H9 (cell line): ENCODE data around the gene SFXN1. TPM values are rescaled to one million over a fixed set of nuclear protein-coding genes. Genes with fewer than 3 reads are reported as not detected.

Experiments used
- DNase-seq: peaks from one replicate; pipeline ENCODE4 v3.0.0-alpha.2; 2017
- H2AFZ ChIP-seq: one replicate; pipeline ENCODE4 v1.6.1; 2013; ENCODE audit warnings: mild to moderate bottlenecking, low read length, control low read depth, moderate library complexity
- H2AK5ac ChIP-seq: 2 replicates; pipeline ENCODE4 v1.6.1; 2013; ENCODE audit warnings: low read length, control low read depth, mixed read lengths; ENCODE audit not compliant: insufficient read length
- H2BK120ac ChIP-seq: one replicate; pipeline ENCODE4 v1.6.1; 2013; ENCODE audit warnings: low read depth, mild to moderate bottlenecking, low read length, control low read depth, inconsistent platforms; ENCODE audit not compliant: poor library complexity, severe bottlenecking
- H2BK12ac ChIP-seq: 2 replicates; pipeline ENCODE4 v1.6.1; 2013; ENCODE audit warnings: low read length, control low read depth, mixed read lengths, low read depth; ENCODE audit not compliant: insufficient read length
- H2BK15ac ChIP-seq: 2 replicates; pipeline ENCODE4 v1.6.1; 2013; ENCODE audit warnings: low read depth, low read length, control low read depth
- H2BK20ac ChIP-seq: one replicate; pipeline ENCODE4 v1.6.1; 2013; ENCODE audit warnings: low read depth, mild to moderate bottlenecking, low read length, control low read depth, inconsistent platforms; ENCODE audit not compliant: poor library complexity, severe bottlenecking
- H2BK5ac ChIP-seq: 2 replicates; pipeline ENCODE4 v1.6.1; 2013; ENCODE audit warnings: low read length, control low read depth, mixed read lengths; ENCODE audit not compliant: insufficient read length
- H3K14ac ChIP-seq: 2 replicates; pipeline ENCODE4 v1.6.1; 2013; ENCODE audit warnings: low read length, control low read depth; ENCODE audit not compliant: insufficient read depth
- H3K18ac ChIP-seq: 2 replicates; pipeline ENCODE4 v1.6.1; 2013; ENCODE audit warnings: low read depth, mild to moderate bottlenecking, mixed read lengths, low read length, control low read depth; ENCODE audit not compliant: insufficient read length
- H3K23ac ChIP-seq: 2 replicates; pipeline ENCODE4 v1.6.1; 2013; ENCODE audit warnings: low read length, control low read depth, mixed read lengths, low read depth; ENCODE audit not compliant: insufficient read length
- H3K23me2 ChIP-seq: 2 replicates; pipeline ENCODE4 v1.6.1; 2013; ENCODE audit warnings: low read depth, mild to moderate bottlenecking, mixed read lengths, low read length, control low read depth; ENCODE audit not compliant: insufficient read length, poor library complexity, severe bottlenecking
- H3K27ac ChIP-seq: 2 replicates; pipeline ENCODE4 v1.5.1; 2013; ENCODE audit warnings: low read length, control low read depth, mixed read lengths, low read depth; ENCODE audit not compliant: insufficient read length
- H3K27me3 ChIP-seq: 2 replicates; pipeline ENCODE4 v1.6.1; 2013; ENCODE audit warnings: low read length, control low read depth, inconsistent platforms; ENCODE audit not compliant: insufficient read depth
- H3K4ac ChIP-seq: 2 replicates; pipeline ENCODE4 v1.6.1; 2013; ENCODE audit warnings: low read depth, mild to moderate bottlenecking, control low read depth, inconsistent platforms, low read length, moderate library complexity
- H3K4me1 ChIP-seq: 2 replicates; pipeline ENCODE4 v1.6.1; 2013; ENCODE audit warnings: low read length, control low read depth, inconsistent platforms; ENCODE audit not compliant: insufficient read depth
- H3K4me2 ChIP-seq: 2 replicates; pipeline ENCODE4 v1.6.1; 2013; ENCODE audit warnings: low read length, control low read depth, mixed read lengths; ENCODE audit not compliant: insufficient read length, insufficient read depth
- H3K56ac ChIP-seq: 2 replicates; pipeline ENCODE4 v1.6.1; 2013; ENCODE audit warnings: low read depth, mild to moderate bottlenecking, mixed read lengths, low read length, control low read depth; ENCODE audit not compliant: insufficient read length
- H3K79me1 ChIP-seq: 2 replicates; pipeline ENCODE4 v1.6.1; 2013; ENCODE audit warnings: low read depth, mild to moderate bottlenecking, moderate library complexity, low read length, control low read depth, inconsistent platforms; ENCODE audit not compliant: insufficient read depth, poor library complexity, severe bottlenecking
- H3K79me2 ChIP-seq: 2 replicates; pipeline ENCODE4 v1.6.1; 2013; ENCODE audit warnings: low read length, control low read depth, inconsistent platforms; ENCODE audit not compliant: insufficient read depth
- H3K9ac ChIP-seq: 2 replicates; pipeline ENCODE4 v1.6.1; 2013; ENCODE audit warnings: low read length, control low read depth, mixed read lengths; ENCODE audit not compliant: insufficient read length; ENCODE audit errors: extremely low read depth
- H3K9me3 ChIP-seq: one replicate; pipeline ENCODE4 v1.6.1; 2013; ENCODE audit warnings: low read depth, low read length, inconsistent platforms; ENCODE audit not compliant: control insufficient read depth
- H3T11ph ChIP-seq: one replicate; pipeline ENCODE4 v1.6.1; 2013; ENCODE audit warnings: mild to moderate bottlenecking, low read length, control low read depth, inconsistent platforms
- H4K20me1 ChIP-seq: one replicate; pipeline ENCODE4 v1.6.1; 2013; ENCODE audit not compliant: control insufficient read depth, insufficient read length, insufficient read depth
- H4K5ac ChIP-seq: 2 replicates; pipeline ENCODE4 v1.6.1; 2013; ENCODE audit warnings: low read depth, mild to moderate bottlenecking, mixed read lengths, low read length, control low read depth; ENCODE audit not compliant: insufficient read length
- H4K8ac ChIP-seq: replicated peaks from 2 replicates; pipeline ENCODE4 v1.6.1; 2013; ENCODE audit warnings: low read length, control low read depth, mixed read lengths, low read depth; ENCODE audit not compliant: insufficient read length
- H4K91ac ChIP-seq: 2 replicates; pipeline ENCODE4 v1.6.1; 2013; ENCODE audit warnings: low read depth, mild to moderate bottlenecking, moderate library complexity, mixed read lengths, low read length, control low read depth; ENCODE audit not compliant: insufficient read length
- H3K27ac Mint-ChIP-seq, 3 experiments: 2 replicates in 2 of 3; 3 replicates in 1 of 3; pipeline ENCODE4 v1.8.0; 2020 to 2021; ENCODE audit warnings: mixed read lengths in 3 of 3, mild to moderate bottlenecking in 1 of 3, moderate library complexity in 1 of 3
- H3K27me3 Mint-ChIP-seq: 2 replicates; pipeline ENCODE4 v1.8.0; 2021; ENCODE audit warnings: low read depth, mild to moderate bottlenecking, moderate library complexity, mixed read lengths
- H3K36me3 Mint-ChIP-seq, 3 experiments: 2 replicates in 2 of 3; 3 replicates in 1 of 3; pipeline ENCODE4 v1.8.0; 2020 to 2021; ENCODE audit warnings: low read depth in 3 of 3, mixed read lengths in 3 of 3; ENCODE audit not compliant: insufficient read depth in 1 of 3
- H3K4me1 Mint-ChIP-seq, 2 experiments: 2 replicates each; pipeline ENCODE4 v1.8.0; 2020; ENCODE audit warnings: mixed read lengths in 2 of 2
- H3K4me3 Mint-ChIP-seq, 2 experiments: 2 replicates in 1 of 2; 3 replicates in 1 of 2; pipeline ENCODE4 v1.8.0; 2020 to 2021; ENCODE audit warnings: mild to moderate bottlenecking in 2 of 2, mixed read lengths in 2 of 2, moderate library complexity in 1 of 2
- H3K9me3 Mint-ChIP-seq, 2 experiments: 2 replicates in 1 of 2; 3 replicates in 1 of 2; pipeline ENCODE4 v1.8.0; 2020; ENCODE audit warnings: mild to moderate bottlenecking in 2 of 2, mixed read lengths in 2 of 2, moderate library complexity in 1 of 2
- CTCF ChIP-seq: fragments of 200-600 bp; sonication (generic); conservative IDR thresholded peaks from 3 replicates; pipeline ENCODE4 v1.8.0; 2021; ENCODE audit warnings: antibody characterized with exemption, mild to moderate bottlenecking
- WGBS: extraction: QIAGEN DNeasy Blood & Tissue Kit; methylation state at CpG from one replicate; pipeline ENCODE4 v1.1.7; 2013; ENCODE audit warnings: missing lambda C conversion rate, low lambda C conversion rate, mixed read lengths; ENCODE audit not compliant: insufficient read length; ENCODE audit errors: extremely low coverage; 5-methylcytosine and 5-hydroxymethylcytosine counted together
- total RNA-seq: library from RNA; stranded (reverse); gene quantifications from 2 replicates; pipeline ENCODE4 v1.2.1, GENCODE V29; 2021

SFXN1 gene
- total RNA-seq, 1 experiment from 2014 or later, result 99.2 TPM

DNA sequence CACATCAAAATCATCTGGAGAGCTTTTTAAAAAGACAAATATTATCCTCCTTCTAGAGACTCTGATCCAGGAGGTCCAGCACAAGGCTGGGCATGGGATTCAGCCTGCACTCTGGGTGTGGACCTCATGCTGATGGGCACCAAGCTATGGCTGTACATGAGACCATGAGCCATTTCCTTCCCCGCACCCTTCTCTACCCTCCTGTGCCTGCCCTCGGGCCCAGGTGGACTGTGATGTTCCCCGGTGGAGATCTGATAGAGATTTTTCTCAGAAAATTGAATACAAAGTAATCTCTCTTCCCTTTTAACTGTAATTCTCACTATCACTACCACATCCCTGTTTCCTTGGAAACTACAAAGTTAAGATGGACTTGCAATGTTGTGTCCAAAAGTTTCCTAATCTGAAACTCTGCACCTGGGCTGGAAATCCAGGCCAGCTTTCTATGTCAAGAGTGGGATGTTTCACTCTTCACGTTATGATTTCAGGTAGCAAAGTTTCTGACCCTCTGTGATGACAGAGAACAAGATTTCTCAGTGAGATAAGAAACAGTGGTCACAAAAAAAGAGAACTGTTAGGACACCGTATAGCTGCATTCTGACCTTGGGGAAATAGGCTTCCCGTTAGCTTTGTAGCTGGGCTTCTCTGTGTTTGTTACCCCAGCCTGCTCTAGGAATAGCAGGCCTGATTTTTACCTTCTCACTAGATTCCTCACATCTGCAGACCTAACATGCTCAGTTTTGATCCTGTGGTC is 11.5 kb downstream of the SFXN1 start:
- WGBS, result no CpG with 5 or more reads among the region's 6 CpGs
- Histone ChIP-seq H3K9me3 (no peaks in the 10 kb centered on the region), H2AFZ (no peak overlapping the region), H3K23ac (no peak overlapping the region), H2BK5ac (no peak overlapping the region), H3K4me2 (no peak overlapping the region), H3K27me3 (no peaks in the 10 kb centered on the region), H4K91ac (no peak overlapping the region), H3K56ac (no peak overlapping the region), H4K20me1 (peaks cover 2% of the 10 kb centered on the region), H2BK20ac (no peak overlapping the region), H3T11ph (no peak overlapping the region), H3K14ac (no peak overlapping the region), H4K5ac (no peak overlapping the region), H2AK5ac (no peak overlapping the region), H3K4ac (no peak overlapping the region), H4K8ac (no peak overlapping the region), H3K27ac (no peak overlapping the region), H3K4me1 (no peaks in the 10 kb centered on the region), H3K79me1 (no peaks in the 10 kb centered on the region), H3K9ac (no peak overlapping the region), H3K79me2 (peaks cover 6% of the 10 kb centered on the region; the same call in 1 of the 2 replicates), H2BK12ac (no peak overlapping the region), H2BK120ac (no peak overlapping the region), H3K18ac (no peak overlapping the region), H2BK15ac (no peak overlapping the region), H3K23me2 (no peaks in the 10 kb centered on the region)
- H3K4me1 Mint-ChIP-seq, result peaks cover 3% of the 10 kb centered on the region in 2 experiments; a peak in 2 of 4 replicates
- H3K4me3 Mint-ChIP-seq, result no peak overlapping the region
- peaks cover 37 to 67% (median 56%) of the 10 kb centered on the region in 3 experiments for H3K36me3 Mint-ChIP-seq
- no peak for DNase-seq
- H3K9me3 Mint-ChIP-seq, result no peaks in the 10 kb centered on the region
- 0 out of 7 replicates have a peak overlapping the region, but pooled peaks of 1 of the 3 experiments have one; percentile 15 for H3K27ac Mint-ChIP-seq
- H3K27me3 Mint-ChIP-seq, result no peaks in the 10 kb centered on the region
- no peak for TF ChIP-seq CTCF
